ENCODE results near the gene STK32C.

- TF ChIP-seq, protein P1, sequence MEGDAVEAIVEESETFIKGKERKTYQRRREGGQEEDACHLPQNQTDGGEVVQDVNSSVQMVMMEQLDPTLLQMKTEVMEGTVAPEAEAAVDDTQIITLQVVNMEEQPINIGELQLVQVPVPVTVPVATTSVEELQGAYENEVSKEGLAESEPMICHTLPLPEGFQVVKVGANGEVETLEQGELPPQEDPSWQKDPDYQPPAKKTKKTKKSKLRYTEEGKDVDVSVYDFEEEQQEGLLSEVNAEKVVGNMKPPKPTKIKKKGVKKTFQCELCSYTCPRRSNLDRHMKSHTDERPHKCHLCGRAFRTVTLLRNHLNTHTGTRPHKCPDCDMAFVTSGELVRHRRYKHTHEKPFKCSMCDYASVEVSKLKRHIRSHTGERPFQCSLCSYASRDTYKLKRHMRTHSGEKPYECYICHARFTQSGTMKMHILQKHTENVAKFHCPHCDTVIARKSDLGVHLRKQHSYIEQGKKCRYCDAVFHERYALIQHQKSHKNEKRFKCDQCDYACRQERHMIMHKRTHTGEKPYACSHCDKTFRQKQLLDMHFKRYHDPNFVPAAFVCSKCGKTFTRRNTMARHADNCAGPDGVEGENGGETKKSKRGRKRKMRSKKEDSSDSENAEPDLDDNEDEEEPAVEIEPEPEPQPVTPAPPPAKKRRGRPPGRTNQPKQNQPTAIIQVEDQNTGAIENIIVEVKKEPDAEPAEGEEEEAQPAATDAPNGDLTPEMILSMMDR (IDR thresholded peaks at IDR 0.05; ENCODE audit: poor library complexity, severe bottlenecking) = no peak
- TF ChIP-seq POLR2AphosphoS5 (IDR thresholded peaks at IDR 0.05) = no peak
- TF ChIP-seq EZH2 (IDR thresholded peaks at IDR 0.05; ENCODE audit: borderline replicate concordance, insufficient read depth, low read length, poor library complexity, severe bottlenecking) = no peak
- TF ChIP-seq RAD21 (conservative IDR thresholded peaks at IDR 0.05) = no peak
- no peak for TF ChIP-seq TAF1 (IDR thresholded peaks at IDR 0.05; ENCODE audit: low read depth)
- TF ChIP-seq EP300 (conservative IDR thresholded peaks at IDR 0.05; ENCODE audit: poor library complexity, severe bottlenecking) = no peak
Measured at GRCh38 chr10:132274986-132275385, 32.8 kb downstream of the STK32C start.

Data from neural cell (in vitro differentiated cells).